OCI-LY3 (cell line): Measurements from ENCODE around the gene GNS.

Experiments used
- EZH2phosphoT487 ChIP-seq: fragments of 200-600 bp; shearing (Covaris generic); IDR thresholded peaks from 2 replicates; pipeline ENCODE4 v1.6.1; 2018; ENCODE audit warnings: antibody characterized with exemption, mixed run types, low read depth
- TF ChIP-seq, protein P1 (sequence below): fragments of 200-600, 300-600 bp; sonication (generic); IDR thresholded peaks from 2 replicates; pipeline ENCODE4 v1.5.1; 2014; ENCODE audit warnings: antibody characterized with exemption, low read length, low read depth

DNA sequence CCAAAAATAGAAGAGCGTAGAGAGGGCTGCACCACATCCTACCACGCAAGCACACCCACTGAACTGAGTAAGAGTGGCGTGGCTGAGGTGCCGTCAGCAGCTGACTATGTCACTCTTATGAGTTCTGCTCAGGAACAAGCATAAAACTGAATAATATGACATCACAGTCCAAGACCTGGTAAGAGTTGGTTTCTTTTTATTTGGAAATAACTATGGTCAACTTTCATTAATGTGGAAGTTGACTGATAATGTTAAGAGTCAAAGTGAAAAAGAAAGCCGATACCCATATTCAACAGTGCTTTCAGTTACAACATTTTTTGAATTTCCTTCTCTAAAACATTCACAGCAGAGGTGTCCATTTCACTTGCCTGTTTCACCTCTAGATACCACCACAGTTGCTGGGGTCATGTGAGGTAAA lies 44.6 kb downstream of the GNS start:
- TF ChIP-seq, protein P1, sequence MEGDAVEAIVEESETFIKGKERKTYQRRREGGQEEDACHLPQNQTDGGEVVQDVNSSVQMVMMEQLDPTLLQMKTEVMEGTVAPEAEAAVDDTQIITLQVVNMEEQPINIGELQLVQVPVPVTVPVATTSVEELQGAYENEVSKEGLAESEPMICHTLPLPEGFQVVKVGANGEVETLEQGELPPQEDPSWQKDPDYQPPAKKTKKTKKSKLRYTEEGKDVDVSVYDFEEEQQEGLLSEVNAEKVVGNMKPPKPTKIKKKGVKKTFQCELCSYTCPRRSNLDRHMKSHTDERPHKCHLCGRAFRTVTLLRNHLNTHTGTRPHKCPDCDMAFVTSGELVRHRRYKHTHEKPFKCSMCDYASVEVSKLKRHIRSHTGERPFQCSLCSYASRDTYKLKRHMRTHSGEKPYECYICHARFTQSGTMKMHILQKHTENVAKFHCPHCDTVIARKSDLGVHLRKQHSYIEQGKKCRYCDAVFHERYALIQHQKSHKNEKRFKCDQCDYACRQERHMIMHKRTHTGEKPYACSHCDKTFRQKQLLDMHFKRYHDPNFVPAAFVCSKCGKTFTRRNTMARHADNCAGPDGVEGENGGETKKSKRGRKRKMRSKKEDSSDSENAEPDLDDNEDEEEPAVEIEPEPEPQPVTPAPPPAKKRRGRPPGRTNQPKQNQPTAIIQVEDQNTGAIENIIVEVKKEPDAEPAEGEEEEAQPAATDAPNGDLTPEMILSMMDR, result no peak
- no peak for TF ChIP-seq EZH2phosphoT487
